Hypothalamus (tissue), 51 donors: ENCODE results near the gene DAAM2.
A peak's percentile ranks its signal among the peaks of the same experiment; 100 is the strongest.

Experiments used
- DNase-seq, 51 donors: peaks; one replicate each; lab custom pipeline; 2025; lab: John Stamatoyannopoulos, UW

Gene DAAM2

DNA sequence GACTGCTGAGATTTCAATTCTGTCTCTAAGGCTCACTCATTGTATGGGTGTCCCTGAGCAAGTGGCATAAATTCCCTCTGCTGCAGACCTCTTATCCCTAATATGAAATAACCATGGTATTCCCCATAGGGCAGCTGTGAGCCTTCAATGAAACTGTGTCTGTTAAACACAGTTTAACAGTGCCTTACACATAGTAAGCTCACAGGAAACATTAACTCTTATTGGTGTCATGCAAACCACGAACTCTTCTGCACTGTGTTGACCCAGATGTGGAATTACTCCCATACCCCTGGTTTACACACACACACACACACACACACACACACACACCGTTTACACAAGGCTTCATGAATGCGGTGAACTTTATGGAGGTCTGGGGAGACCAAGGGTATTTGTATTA, 23.2 kb downstream of the DAAM2 start:
- no peak for DNase-seq

DNA sequence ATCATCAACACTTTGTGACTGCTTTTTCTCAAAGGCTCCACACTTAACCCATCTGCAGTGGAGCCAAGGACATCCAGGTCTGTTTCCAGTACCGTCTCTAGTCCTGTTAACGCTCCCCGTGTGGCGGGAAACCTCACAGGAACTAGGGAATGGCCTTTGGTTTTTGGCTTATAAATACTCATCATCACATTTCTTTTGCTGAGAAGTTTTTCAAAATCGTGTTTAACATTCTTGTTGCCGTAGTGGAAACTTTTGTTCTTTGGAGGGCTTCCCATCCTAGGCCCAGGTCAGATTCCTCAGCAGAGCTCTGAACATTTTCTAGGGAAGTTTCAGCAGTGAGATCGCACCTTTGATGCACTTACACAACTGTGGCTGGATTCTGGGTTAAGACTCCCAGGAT, 24.6 kb downstream of the DAAM2 start:
- DNase-seq, result no peak

DNA sequence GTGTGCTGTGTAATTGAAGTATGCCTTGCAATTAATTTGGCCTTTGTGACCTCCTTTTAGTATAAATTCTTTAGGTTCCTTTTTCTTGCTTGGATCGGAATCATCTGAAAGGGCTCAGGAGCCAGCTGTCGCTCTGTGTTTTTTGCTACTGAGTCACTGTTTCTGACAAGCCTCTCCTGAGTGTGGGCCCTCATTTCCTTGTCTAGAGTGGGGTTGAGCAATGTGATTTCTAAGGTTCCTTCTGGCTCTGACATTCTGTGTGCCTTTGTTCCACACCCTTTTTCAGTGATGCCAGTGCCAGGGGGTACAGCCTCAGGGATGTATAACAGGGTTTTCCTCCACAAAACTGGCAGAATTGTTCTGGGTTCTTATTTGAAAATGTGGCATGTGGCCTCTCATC, 26.5 kb downstream of the DAAM2 start:
- no peak for DNase-seq

DNA sequence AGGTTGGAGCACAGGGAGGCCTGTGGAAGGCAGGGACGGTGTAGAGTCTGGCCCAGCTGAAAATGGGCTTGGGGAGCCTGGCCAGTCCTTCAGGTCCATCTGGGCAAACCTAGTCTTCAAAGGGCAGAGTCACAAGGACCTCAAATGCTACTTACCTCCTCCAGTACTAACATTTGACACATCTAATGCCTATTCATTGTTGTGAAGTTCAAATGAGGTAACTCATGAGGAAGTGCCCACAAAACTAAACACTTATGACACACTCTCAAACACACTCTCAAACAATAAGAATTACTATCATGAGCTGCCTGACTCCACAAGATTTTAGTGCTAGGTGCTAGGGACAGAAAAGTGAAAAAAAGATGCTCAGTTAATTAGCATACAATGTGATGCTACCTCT, 27.1 kb downstream of the DAAM2 start:
- no peak for DNase-seq

DNA sequence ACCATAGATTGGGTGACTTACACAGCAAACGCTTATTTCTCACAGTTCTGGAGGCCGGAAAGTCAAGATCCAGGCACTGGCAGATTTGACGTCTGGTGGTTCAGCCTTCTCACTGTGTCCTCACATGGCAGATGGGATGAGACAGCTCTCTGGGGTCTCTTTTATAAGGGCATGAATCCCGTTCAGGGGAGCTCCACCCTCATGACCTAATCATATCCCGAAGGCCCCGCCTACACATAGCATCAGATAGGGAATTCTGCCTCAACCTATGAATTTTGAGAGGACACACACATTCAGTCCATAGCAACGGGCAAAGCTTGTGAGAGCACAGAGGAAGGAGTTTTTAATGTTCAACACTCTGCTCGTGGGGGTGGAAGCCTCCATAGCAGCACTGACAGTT, 27.5 kb downstream of the DAAM2 start:
- DNase-seq, result no peak

DNA sequence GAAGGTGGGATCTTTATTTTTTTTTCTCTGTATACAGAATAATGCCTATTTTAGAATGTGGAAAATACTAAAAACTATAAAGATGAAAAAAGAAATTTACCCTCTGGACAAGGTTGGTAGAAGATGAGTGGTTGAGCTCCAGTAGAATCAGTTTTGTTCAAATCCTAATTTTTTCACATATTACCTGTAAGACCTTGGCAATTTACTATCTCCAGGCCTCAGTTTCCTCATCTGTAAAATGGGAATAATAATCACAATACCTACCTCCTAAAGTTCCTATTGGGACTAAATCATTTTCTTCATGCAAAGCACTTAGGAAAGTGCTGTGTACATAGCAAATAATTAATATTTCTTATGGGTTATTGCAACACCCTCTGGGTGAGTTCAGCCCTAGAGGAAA, 28.4 kb downstream of the DAAM2 start:
- DNase-seq, result no peak

DNA sequence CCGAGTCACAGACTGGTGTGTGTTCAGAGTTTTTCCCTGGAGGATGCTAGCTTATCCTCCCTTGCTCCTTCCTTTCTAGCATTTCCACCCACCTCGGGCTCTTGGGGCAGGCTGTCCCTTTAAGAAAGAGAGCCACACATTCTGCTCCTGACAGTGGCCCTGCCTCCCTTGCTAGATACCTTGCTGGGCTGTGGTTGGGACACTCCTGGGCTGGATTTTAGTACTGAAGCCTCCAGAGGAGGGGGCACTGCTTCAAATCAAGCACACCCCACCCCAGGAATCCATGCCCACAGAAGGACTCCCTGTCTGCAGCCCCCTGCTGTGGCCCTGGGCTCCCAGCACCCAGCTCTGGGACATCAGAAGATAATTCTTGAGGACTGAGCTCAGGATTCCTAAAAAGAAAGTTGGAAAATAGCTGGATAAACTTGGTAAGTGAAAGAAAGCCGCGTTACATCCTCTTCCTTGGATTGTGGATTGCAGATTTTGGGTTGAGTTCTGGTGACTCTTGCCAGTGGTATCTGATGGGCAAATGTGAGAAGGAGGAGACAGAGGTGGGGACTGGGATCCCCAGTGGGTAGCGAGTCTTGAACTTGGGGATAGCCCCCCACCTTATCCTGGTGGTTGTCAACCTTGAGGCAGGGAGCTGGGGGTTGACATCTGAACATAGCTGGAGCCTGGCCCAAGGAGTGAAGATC, 29.0 kb downstream of the DAAM2 start:
- DNase-seq, result no peak

DNA sequence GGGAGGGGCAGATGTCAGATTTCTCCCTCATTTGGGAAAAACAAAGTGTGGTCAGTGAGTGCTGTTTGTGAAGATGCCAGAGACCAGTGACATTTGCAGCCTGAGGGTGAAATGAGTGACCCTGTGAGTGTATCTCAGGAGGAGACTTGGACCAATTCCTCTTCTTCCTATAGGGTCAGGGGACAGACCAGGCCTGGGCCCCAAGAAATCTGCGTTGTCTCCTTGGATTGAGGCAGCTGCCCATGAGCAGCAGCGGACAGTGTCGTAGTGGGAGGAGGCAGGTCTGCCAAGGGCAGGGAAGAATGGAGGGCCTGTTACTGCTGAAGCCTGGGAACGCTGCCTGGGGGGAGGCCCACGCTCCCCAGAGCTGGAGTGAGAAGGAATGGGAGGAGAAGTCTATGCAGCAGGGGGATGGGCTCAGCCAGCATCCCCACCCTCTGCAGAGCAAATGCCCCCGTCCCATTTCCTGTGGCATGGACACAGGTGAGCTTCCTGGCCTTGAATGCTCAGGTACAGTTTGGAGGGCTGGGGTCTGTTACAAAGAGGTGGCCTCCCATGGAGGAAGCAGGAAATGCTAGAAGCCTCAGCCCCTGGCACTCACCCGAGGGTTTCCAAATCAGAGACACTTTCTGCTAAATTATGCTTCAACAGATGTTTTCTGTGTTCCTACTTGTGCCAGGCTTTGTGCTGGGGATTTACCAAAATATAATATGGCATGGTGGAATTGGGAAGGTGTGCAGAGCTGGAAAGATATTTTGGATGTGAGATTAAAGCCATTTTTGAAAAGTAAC, 29.8 kb downstream of the DAAM2 start:
- peak in 45 of 51 donors; percentile 19 to 92 (median 69) for DNase-seq

DNA sequence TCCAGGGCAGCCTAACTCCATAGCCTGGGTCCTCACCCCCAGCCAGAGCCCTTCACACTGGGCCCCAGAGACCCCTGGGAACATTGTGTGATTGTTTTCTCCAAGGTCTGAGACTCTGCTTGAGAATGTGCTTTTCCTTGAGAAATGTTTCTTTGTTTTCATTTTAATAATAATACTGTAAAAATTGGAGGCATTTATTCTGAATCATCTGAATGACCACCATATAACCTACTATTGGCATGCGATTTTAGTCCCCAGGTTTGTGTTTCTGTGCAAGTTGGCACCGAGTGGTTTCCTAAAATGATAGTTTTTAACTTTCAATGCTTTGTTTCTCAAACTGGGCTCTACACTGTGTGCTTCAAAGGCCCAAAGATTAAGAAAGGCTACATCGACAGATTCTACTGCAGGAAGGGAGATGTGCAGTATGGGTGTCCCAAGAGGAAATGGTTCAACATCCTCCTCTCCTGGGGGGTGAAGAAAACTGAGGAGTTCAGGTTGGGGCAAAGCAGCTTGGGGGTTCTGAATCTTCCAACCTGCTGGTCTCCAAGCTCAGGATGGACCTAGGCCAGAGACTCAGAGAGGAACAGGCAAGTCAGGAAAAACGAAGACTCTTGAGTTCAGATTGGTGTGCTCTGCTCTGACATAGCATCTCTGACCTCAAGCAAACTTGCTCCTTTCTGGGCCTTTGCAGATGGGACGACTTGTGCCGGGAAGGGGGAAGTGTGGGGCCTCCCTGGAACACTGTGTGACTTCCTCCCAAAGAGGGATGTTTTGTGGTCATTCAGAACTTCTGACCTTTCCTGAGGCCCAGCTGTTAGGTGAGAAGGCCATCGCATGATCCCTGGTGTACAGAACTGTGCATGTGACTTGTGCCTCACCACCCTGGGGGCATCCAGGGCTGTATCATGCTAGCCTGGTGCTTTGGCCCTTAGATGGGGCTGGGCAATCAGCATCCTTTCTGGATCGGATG, 31.0 kb downstream of the DAAM2 start:
- peak in 4 of 51 donors; percentile 25 to 43 (median 36) for DNase-seq

DNA sequence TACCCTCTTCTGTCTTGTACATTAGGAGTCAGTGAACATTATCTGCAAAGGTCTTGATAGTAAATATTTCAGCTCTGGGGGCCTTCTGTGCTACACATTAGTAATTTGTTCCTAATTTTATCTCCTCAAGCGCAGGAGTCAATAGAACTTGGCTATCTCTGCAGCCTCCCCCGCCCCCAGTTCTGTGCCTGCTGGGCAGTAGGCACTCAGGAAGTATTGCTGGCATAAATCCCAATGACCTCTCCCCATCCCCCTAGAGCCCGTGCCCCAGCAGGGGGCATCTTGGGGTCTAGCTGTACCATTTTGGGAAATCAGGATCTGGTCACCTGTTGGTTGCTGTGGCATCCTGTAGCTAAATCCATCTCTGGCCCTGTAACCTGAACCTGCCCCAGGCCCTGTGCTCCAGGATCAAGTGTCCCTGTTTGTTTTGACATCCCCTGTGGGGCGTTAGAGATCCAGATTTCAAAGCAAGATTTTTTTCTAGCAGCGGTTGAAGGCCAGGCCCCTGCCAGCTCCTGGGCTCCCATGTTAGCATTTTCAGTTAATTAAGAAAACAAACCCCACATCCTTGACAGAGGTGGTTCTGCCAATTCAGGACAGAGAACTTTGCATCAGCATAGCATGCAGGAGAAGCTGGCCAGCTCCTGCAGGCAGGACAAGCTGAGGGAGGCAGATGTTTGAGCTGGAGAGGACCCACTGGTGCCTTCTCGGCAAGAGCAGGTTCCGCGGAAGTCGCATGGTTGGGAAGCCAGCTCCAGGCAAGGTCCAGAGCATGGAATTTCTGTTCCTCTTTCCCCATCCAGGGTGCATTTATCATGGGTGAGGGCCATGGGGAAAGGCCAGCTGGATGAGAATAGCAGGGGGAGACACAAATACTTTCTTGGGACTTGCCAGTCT, 32.1 kb downstream of the DAAM2 start:
- DNase-seq, result peak in 2 of 51 donors; percentile 20 to 35

DNA sequence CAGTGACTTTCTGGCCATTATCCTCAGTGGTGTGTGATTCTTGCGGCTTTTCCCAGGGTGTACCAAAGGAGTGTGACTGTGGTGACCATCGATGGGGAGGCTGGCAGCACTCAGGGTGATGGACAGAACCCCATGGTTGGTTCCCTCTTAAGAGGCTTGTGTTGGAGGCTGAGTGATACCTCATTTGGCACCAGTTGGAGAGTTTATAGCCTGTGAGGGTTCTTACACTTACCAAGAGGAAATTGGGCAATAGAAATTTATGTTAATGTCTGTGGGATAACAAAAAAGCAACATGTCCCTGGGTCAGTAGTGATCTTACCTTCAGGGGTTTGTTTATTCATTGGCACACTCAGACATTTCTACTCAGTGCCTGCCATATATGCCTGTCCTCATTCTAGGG, 37.2 kb downstream of the DAAM2 start:
- DNase-seq, result no peak

DNA sequence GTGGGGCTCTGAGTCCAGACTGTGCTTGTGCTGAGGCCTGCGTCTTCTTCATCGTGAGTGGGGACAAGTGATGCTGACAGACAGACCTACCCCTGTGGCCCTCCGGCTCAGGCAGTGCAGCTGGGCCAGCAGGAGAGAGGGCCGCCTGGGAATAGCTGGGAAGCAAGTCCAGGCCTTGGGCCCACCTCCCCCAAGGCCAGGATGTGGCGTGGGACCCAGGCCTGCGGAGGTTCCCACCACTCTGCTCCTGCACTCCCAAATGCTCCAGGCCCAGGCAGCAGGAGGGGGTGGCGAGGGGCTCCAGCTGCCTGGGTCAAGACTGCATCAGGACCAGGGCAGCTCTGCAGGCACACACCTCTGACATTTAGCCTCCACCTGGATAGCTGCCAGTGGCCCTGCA, 38.3 kb downstream of the DAAM2 start:
- DNase-seq, result no peak

DNA sequence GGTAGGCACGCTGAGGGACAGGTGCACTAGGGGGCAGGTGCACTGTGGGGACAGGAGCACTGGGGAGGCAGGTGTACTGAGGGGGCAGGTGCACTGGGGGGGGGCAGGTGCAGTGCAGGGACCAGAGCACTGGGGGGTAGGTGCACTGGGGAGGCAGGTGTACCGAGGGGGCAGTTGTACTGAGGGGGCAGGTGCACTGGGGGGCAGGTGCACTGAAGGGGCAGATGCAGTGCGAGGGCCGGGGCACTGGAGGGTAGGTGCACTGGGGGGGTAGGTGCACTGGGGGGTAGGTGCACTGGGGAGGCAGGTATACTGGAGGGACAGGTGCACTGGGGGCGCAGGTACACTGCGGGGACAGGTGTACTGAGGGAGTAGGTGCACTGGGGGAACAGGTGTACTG, 39.5 kb downstream of the DAAM2 start:
- DNase-seq, result no peak

DNA sequence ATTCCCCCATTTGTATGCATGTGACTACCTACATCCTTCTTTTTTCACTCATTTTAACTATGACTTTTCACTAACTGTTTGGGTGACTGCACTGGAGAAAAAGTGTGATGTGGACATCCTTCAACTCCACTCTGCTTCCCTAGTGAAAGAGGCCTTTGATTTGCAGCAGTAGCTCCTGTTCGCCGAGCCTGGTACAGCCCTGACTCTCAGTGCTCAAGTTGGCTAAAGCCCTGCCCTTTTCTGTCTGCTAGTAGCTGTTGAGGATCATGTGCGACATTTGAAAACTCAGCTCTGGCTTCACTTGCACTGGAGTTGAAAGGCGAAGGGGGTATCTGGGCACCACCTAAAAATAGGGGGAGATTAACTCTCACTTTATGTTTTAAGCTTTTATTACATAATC, 42.1 kb downstream of the DAAM2 start:
- DNase-seq, result peak in 29 of 51 donors; percentile 15 to 82 (median 50)

DNA sequence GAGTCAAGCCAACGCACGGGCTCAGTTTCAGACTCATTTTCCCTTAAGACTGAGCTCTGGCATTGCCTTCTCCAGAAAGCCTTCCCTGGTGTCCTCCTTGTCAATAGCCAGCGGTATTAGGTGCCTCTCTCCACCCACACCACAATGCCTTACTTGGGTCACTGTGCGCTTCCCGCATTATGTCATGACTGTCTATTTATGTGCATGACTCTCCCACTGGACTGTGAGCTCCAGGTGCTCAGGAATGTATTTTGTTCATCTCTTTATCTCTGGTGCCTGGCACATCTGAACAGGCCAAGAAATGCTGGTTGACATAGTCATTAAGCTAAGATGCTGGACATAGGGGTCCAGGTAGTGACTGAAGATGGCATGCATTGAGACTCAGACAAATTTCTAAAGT, 42.7 kb downstream of the DAAM2 start:
- DNase-seq, result no peak

DNA sequence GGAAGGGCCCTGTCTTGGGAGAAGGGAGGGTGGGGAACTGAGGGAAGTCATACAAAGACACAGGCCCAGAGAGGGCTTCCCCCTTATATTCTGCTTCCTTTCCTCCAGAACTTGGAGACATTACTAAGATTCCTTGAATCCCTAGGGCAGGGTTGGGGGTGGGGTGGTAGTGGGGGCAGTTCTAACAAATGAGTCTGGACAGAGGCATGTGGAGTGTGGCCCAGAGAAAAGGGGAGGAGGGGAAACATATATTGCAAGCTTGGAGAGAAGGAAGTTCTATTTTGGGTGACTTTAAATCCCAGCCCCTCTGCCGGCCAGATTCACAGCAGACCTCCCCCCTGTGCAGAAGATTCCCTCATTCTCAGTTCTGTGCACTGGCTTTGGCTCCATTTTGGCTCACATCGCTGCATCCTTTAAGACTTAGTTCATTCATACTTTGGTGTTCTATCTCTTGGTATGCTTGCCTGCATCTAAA, 43.7 kb downstream of the DAAM2 start:
- DNase-seq, result no peak

DNA sequence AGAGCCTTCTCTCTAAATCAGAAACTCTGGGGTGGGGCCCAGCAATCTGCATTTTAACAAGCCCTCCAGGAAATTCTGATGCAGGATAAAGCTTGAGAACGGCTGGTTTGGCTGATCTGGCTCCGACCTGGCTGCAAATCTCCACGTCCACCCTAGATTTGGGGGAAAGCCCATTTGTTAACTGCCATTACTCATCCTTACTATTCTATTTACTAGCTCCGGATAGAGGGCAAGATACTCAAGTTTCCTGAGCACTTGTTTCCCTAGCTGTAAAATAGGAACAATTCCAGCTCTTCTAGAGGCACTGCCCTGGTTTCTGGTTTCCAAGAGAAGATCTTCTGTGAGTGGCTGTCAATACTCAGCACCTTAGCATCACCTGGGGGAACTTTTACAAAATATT, 44.4 kb downstream of the DAAM2 start:
- DNase-seq, result no peak

DNA sequence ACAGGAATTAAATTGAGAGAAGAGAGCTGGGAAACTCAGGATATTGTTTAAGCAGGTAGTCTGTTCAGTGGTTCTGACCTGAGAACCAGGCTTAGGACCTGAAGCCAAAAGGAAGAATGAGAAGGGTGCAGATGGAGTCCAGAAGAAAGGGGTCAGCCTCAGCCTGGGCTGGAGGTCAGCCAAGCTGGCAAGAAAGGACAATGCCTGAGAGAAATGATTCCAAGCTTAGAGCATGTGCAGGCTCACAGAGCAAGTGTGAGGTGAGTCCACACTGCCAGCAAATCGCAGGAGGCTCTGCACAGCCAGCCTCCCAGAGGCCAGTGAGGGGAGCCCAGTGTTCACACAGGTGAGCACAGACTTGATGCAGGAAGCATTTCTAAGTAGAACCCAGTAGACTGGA, 47.3 kb downstream of the DAAM2 start:
- peak in 3 of 51 donors; percentile 14 to 27 (median 24) for DNase-seq

DNA sequence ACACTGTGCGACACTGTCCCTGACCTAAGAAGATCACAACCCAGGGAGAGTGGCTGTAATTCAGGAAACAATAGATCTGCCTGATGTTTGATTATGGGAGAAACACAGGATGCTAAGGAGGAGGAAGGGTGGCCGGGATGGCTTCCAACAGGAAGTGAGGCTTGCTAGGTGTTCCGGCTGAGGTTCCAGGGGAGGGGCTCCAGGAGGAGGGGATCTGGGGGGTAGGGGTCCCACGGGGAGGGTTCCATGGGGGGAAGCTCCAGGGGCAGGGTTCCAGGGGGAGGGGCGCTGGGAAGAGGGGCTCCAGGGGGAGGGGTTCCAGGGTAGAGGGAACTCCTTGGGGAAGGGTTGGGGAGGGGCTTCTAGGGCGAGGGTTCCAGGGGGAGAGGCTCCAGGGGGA, 48.6 kb downstream of the DAAM2 start:
- no peak for DNase-seq

DNA sequence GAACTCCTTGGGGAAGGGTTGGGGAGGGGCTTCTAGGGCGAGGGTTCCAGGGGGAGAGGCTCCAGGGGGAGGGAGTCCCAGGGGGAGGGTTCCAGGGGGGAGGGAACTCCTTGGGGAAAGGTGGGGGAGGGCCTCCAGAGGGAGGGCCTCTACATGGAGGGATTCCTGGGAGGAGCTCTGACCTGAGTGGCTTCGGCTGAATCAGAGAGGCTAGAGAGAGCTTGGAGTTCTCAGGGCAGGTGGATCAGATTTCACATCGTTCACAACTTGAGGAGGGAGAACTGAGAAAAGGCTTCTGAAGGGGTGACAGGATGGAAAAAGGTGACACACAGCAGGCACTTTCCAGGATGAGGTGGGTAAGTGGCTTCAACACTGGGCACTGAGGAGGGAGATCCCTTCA, 49.1 kb downstream of the DAAM2 start:
- DNase-seq, result no peak
